Mammary epithelial cell (primary cell): Measurements from ENCODE around the gene NABP2.

Experiments used
- CTCF ChIP-seq, 2 donors: IDR thresholded peaks in 1 of 2; conservative IDR thresholded peaks in 1 of 2; 2 replicates each; pipeline ENCODE4 v1.5.1; 2011 to 2012; ENCODE audit warnings: inconsistent platforms in 2 of 2, low read length in 2 of 2, mild to moderate bottlenecking in 2 of 2, control low read depth in 1 of 2, low read depth in 1 of 2; ENCODE audit not compliant: insufficient read depth in 1 of 2; ENCODE audit errors: extremely low read depth in 1 of 2
- EZH2 ChIP-seq: IDR thresholded peaks from 2 replicates; pipeline ENCODE4 v1.6.1; 2012; ENCODE audit warnings: low read length, inconsistent platforms, borderline replicate concordance

DNA sequence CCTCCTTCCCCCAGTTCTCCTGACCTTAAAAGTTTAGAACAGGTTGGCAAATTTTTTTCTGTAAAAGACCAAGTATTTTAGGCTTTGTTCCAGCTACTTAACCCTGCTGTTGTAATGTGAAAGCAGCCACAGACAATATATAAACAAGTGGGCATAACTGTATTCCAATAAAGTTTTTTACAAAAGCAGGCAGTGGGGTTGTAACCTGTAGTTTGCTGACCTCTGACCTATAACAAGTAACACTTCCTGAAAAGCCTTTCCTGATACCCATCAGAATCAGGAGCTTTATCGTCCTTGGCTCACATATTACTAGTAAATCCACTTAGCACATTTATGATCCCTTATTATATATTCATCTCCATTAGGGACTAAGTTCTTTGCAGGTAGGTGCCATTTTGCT is 21.8 kb upstream of the NABP2 start:
- TF ChIP-seq CTCF (conservative IDR thresholded peaks at IDR 0.05 in 1 of 2, IDR thresholded peaks at IDR 0.05 in 1 of 2; ENCODE audit: extremely low read depth in 1 of 2, insufficient read depth in 1 of 2, low read depth in 1 of 2, low read length in 2 of 2) (no peak), EZH2 (no peak)
